SJCRH30 (cell line): ENCODE data around the gene ETV6. TPM values are rescaled to one million over a fixed set of nuclear protein-coding genes. Genes with fewer than 3 reads are reported as not detected.

Experiments
- DNase-seq, 2 experiments: peaks; one replicate each; pipeline ENCODE4 v3.0.0-alpha.2; 2015 to 2020
- H3K27ac ChIP-seq: fragments of 250-450 bp; sonication (Bioruptor Pico); 2 replicates; pipeline ENCODE4 v1.5.1; 2020; ENCODE audit warnings: mild to moderate bottlenecking, moderate library complexity
- H3K27me3 ChIP-seq: fragments of 250-450 bp; sonication (Bioruptor Pico); 2 replicates; pipeline ENCODE4 v1.5.1; 2020; ENCODE audit warnings: mild to moderate bottlenecking, moderate library complexity
- H3K36me3 ChIP-seq: fragments of 250-450 bp; sonication (Bioruptor Pico); 2 replicates; pipeline ENCODE4 v1.5.1; 2020; ENCODE audit warnings: mild to moderate bottlenecking, moderate library complexity
- H3K4me1 ChIP-seq: fragments of 250-450 bp; sonication (Bioruptor Pico); 2 replicates; pipeline ENCODE4 v1.5.1; 2020; ENCODE audit warnings: mild to moderate bottlenecking, moderate library complexity
- H3K4me3 ChIP-seq: fragments of 250-450 bp; sonication (Bioruptor Pico); 2 replicates; pipeline ENCODE4 v1.5.1; 2020; ENCODE audit warnings: mild to moderate bottlenecking, moderate library complexity
- H3K9me3 ChIP-seq: fragments of 250-450 bp; sonication (Bioruptor Pico); replicated peaks from 2 replicates; pipeline ENCODE4 v1.5.1; 2020; ENCODE audit warnings: mild to moderate bottlenecking, moderate library complexity
- total RNA-seq: library from RNA; depleted of rRNA; stranded (reverse); fragments of >200 nt; shearing (Covaris generic); gene quantifications from 2 replicates; pipeline ENCODE4 v1.2.3, GENCODE V29; 2014

ETV6 gene
- total RNA-seq, 1 experiment from 2014 or later, result 5.6 TPM

DNA sequence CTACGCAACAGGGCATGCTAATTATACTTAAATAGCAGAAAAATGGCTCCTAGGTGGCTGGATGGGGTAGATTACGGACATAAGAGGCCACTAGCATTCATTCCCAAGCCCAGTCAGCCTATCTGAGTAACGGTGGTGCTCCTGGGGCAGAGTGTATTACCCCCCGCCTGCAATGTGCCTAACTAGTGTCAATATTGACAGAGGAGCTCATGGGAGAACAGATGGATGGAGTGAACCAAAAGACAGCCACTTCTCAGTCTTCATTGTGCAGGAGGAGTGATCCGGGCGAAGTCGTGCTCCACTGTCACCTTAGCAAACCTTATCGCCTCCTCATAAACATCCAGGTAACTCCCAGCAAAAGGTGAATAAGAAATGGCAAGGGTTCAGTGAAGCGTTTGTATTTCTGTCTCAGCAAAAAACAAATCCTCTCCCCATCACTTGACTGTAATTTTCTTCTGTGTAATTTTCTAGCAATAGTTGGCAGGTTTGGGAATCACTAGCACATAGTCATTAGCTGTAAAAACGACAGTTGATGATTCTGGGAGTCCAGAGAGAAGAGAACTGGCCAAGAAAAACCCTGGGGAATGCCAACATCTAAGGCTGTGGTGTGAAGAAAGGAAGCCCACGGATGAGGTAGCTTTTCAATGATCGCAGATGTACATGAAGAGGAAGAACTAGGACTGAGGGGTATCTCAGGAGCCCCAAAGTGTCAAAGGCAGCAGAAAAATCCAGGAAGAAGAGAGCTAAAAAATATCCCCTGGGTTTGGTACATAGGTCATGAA is 294.6 kb downstream of the ETV6 start:
- no peaks in the 10 kb centered on the region for H3K27me3 ChIP-seq
- H3K27ac ChIP-seq, result no peak overlapping the region
- DNase-seq, result no peak
- H3K4me1 ChIP-seq, result no peaks in the 10 kb centered on the region
- no peak overlapping the region for H3K4me3 ChIP-seq
- no peaks in the 10 kb centered on the region for H3K36me3 ChIP-seq
- H3K9me3 ChIP-seq, result no peaks in the 10 kb centered on the region
